Ammon's horn (tissue), 1 donor: ENCODE measurements around the gene ACOT13.
"Not testable (repeated sequence)": the region's sequence is repeated elsewhere in the genome, so short reads cannot be mapped to it uniquely, and the experiment has no call there.

Experiments
- DNase-seq: peaks from one replicate; pipeline ENCODE4 v3.0.0-alpha.2; 2016; ENCODE audit warnings: low spot score

ACOT13 gene

DNA sequence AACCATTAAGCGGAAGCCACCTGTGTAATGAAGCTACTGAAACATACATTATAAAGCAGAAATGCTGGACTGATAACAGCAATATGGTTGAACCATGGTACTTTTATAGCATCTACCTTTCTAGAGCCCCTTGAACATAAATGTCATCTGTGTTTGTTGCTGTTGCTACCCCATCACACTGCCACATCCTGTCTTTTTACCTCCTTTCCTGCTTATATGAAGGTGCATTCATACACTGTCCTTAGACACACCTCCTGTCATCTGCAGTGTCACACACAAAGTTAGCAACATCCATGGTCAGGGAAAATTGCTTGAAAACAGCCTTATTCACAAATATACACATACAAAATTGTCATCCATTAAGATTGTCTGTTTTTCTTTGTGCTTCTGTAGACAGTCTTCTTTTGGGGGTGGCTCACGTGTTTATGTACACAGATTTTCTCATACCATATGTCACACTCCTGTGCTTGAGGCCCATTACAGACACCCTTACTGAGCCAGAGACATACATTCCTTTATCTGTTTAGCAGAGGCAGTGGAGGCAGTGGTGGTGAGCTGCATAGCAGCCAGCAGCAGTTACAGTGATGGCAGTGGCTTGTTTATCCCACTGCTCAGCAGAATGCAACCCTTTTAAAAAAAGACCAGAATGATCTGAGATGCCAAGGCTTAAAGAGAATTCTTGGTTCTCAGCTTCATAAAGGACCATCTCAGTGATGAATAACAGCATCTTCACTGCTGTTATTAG, 26.1 kb downstream of the ACOT13 start:
- DNase-seq = no peak

- DNase-seq = no peak
These were observed 27.3 kb downstream of the ACOT13 start for GRCh38 chr6:24694198-24694597.

- DNase-seq = peak; percentile 56
These were observed 28.8 kb downstream of the ACOT13 start for GRCh38 chr6:24695635-24696034.

DNA sequence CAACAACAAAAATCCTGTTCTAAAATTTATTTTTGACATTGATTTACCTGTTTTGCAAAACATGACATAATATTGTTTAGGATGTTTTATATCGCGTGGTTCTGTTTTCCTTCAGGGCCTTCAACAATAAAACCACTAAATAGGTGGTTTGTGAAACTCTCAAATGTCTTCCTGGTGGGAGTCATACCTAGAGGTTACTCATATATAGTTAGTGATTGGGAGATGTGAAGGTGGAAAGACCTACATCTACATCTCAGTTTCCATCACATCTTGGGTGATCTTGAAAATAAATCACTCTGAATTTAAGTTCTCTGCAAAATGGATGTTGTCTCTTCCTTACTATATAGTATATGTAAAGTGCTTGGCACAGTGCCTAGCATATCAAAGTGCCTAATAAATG, 29.2 kb downstream of the ACOT13 start:
- no peak for DNase-seq

DNA sequence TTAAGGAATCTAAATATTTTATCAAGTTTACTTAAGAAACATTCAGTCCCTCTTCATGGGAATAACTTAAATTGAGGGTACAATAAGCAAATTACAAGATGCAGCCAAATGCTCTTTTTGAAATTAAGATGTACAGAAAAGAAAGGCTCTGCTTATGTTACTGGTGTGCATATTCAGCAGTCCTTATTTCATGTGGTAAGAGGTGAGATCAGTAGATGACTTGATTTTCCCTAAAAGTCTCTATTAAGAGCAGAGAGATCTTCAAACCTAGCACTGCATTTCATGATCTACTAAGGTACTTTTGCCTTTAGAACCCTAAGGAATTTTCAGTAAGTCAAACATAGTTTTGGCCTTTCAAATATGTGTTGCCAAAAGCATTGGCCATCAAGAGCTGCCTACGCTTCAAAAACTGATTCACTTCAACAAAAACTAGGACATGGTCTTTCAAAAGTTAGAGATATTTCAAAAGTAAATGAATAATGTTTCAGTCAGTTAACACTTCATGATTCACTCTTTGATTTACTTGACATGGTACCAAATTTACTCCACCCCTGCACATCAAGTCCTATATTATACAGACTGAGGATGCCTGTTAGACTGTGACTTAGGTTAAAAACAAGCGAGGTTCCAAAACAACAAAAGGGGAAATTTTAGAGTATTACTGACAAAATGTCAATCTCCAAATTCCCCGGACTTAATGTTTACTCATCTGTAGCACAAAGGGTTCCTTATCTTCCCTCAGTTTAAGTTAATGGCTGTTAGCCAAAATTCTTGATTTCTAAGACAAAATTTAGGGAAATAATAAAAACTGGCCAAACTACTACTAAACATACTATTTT, 32.9 kb downstream of the ACOT13 start:
- DNase-seq = no peak

- no peak for DNase-seq
These were observed 35.9 kb downstream of the ACOT13 start for GRCh38 chr6:24702720-24703282.

DNA sequence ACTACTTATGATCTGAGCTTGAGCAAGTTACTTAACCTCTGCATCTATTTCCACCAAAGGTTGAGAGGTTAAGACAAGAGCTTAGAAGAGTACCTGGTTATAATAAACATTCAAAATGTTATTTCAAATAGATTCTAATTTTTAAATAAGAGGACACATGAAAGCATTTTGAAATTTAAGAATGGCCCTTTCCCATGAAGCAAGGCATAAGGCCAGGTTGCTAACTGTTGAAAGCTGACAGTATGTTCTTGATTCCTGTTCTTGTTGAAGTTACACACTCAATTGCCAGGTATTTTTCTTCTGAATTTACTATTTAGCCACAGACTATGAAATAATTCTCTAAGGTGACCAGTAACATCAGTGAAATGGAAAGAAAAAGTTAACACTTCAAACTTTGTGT, 37.6 kb downstream of the ACOT13 start:
- no peak for DNase-seq

DNA sequence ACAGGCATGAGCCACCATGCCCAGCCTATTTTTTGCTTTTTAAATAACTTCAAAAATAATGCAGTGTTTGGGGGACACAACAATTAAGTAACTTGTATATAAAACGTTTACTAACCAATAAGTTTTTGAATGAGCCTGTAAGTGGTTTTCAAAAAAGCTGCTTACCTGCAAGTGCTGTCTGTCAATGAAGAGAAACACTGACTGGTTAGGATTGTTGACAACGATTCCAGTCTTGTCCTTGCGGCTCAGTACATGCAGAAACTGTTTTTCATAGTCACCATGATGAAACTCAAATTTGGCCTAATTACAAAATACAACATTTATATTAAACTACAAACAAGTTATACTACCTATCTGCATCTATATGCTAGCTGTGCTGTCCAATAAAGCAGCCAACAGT, 41.7 kb downstream of the ACOT13 start:
- DNase-seq = no peak

GRCh38 chr6:24709014-24709711, 42.3 kb downstream of the ACOT13 start:
- no peak for DNase-seq

DNA sequence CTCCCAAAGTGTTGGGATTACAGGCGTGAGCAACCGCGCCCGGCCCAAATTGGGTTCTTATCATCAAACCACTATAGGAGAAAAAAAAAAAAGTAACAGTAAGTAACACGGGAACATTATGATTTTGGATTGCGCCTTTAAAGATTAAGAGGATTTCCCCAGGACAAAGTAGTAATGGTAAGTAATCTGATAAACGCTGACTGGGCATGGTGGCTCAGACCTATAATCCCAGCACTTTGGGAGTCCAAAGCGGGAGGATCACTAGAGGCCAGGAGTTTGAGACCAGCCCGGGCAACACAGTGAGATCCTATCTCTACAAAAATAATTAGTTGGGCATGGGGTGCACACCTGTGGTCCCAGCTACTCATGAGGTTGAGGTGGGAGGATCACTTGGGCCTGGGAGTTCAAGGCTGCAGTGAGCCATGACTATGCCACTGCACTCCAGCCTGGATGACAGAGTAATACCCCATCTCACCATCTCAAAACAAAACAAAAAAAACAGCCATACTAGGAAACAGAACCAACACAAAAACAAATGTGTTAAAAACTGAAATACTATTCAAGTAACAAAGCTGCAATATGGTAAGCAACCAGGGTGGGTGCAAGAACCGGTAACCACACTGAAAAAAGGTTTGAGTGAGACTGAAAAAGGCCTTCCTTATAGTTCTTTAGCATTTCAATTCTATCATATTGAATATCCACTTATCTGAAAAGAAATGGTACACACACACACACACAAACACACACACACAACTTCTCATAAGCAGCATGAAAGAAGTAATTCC, 43.8 kb downstream of the ACOT13 start:
- DNase-seq = no peak

DNA sequence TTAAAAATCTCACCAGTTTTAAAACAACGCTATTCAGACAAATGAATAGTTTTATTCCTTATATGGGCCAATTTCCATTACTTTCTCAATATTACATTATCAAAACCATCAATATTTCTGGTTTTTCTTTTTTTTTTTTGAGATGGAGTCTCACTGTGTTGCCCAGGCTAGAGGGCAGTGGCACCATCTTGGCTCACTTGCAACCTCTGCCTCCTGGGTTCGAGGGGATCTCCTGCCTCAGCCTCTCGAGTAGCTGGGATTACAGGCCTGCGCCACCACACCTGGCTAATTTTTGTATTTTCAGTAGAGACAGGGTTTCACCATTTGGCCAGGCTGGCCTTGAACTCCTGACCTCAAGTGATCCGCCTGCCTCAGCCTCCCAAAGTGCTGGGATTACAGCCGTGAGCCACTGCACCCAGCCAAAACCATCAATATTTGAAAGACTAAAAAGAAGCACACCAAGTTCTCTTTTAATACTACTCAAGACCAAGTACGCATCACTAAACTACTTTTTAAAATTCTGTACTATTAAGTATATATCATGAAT, 49.8 kb downstream of the ACOT13 start:
- not testable (repeated sequence) for DNase-seq

DNA sequence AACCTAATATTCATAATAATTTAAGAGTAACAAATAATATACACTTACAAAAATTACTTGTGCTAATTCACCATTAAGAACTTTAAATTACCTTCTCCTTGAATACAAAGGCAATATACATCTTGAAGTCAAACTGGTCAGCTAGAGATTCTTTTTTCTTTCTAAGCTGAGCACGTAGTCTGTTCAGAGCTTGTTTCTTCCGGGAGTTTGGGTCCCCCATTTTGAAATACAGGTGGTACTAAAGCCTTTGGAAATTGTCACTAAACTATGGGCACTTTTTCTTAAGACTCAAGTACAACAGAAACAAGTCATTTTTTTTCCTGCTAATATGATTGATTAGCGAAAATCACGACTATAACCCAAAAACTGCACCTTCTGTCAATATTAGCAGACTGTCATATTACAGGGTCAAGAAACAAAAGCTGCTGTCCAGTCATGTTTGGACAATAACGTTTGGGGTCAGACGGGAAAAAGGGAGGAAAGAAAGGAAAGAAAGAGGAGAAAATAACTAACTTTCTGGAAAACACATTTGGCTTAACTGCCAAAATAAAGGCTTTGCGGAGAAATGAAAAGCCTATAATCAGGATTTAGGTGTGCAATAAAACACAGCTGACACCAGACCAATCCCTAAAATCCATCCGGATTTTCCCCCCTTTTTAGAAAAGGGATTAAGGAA, 51.7 kb downstream of the ACOT13 start:
- DNase-seq = no peak

DNA sequence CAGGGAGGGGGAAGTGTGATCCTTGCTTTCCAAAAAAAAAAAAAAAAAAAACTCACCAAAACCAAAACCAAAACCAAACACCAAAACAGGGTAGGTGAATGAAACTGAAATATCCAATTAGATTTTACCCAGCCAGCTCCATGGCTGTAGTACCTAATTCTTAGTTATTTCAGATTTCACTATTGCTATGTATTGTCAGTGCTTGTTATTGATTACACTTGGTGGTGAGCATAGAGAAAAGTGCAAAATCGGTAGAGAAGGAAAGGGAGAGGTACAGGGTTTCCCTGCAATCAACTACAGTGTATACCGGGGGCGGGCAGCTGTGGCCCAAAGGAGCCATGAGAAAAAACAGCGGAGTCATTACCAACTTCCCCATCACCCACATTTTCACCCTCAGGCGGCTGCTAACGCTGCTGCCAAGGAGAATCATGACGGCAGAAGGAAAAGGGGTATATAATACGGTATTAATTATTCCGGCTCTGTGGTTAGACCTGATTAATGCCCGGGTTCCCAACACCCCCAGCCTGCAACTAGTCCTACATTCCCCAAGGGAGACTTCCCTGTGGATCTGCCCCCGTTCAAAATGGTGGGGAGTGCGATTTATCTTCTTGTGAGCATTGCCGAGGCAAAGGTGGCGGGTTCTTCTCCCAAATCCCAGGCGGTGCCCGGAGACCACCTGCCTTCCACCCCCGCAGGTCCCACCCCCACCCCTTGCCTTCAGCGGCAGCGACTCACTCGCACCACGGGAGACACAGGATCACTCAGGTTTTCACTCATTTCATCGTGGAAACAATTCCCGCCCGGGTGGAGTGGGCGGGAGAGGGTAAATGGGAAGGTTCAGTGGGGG, 52.5 kb downstream of the ACOT13 start, which contains the start of gene C6orf62:
C6orf62 (minus strand) TSS at position 30 of the 847 bp plus-strand sequence. CDS start 486 bp downstream, outside the sequence.
- peak; percentile 40 for DNase-seq

GRCh38 chr6:24720131-24720603, 53.3 kb downstream of the ACOT13 start:
- peak; percentile 41 for DNase-seq

GRCh38 chr6:24720604-24721460, 54.0 kb downstream of the ACOT13 start:
- peak; percentile 99 for DNase-seq

DNA sequence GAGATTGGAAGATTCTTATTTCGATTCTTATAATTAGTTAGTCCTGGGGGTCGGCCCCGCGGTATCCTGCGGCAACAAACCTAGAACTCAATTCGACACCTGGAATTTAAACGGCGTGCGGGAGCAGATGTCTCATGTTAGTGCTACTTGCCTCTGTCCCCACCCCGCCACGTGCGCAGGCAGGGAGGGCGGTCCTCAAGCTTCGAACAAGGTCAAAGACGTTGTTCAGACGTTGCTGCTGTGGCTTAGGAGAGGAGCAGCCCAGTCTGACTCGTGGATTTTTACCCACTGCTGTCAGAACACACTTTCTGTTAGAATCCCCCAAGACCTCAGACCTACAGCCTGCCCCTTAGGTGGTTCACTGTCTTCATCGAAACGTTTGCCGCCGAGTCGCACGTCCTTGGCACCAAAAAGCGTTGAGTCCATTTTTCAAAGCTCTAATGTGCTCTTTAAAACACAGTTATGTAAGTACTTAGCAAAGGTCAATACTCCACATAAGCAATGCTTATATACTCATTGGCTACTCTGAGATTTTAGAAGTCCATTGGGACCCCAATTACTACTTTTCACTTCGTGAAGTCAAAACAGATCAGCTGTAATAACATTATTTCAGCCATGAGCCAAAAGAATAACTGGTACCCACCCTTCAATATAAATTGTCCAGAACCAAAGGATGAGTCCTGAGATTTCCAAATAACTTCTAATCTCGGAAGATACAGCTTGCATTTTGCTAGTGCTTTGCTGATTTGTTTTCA, 54.8 kb downstream of the ACOT13 start:
- peak; percentile 92 for DNase-seq

DNA sequence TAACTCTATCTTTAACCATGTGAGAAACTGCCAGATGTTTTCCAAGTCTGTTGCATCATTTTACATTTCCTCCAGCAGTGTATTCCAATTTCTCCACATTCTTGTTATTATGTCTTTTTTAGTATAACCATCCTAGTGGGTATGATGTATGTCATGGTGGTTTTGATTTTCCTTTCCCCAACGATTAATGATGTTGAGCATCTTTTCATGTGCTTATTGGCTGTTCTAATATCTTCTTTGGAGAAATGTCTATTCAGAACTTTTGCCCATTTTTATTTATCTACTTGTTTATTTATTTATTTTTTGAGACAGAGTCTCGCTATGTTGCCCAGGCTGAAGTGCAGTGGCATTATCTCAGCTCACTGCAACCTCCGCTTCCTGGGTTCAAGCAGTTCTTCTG, 56.4 kb downstream of the ACOT13 start:
- DNase-seq = no peak

DNA sequence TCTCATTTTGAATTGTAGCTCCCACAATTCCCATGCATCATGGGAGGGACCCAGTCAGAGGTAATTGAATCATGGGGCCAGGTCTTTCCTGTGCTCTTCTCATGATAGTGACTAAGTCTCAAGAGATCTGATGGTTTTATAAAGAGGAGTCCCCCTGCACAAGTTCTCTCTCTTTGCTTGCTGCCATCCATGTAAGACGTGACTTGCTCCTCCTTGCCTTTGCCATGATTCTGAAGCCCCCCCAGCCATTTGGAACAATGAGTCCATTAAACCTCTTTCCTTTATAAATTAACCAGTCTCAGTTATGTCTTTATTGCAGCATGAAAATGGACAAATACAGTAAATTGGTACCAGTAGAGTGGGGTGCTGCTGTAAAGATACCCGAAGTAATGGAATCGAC, 63.8 kb downstream of the ACOT13 start:
- not testable (repeated sequence) for DNase-seq
